Ishikawa (cell line): ENCODE measurements around the gene SCEL.

Experiments used
- CEBPB ChIP-seq: IDR thresholded peaks from 2 replicates; pipeline ENCODE4 v1.6.1; 2012
- CREB1 ChIP-seq: IDR thresholded peaks from 2 replicates; pipeline ENCODE4 v1.6.1; 2012; ENCODE audit warnings: low read depth
- EGR1 ChIP-seq: IDR thresholded peaks from 2 replicates; pipeline ENCODE4 v1.6.1; 2012
- EP300 ChIP-seq: IDR thresholded peaks from 2 replicates; pipeline ENCODE4 v1.6.1; 2012; ENCODE audit warnings: borderline replicate concordance
- FOXM1 ChIP-seq: IDR thresholded peaks from 2 replicates; pipeline ENCODE4 v1.6.1; 2012; ENCODE audit warnings: low read depth, borderline replicate concordance
- MAX ChIP-seq: IDR thresholded peaks from 2 replicates; pipeline ENCODE4 v1.6.1; 2012
- NFIC ChIP-seq: IDR thresholded peaks from 2 replicates; pipeline ENCODE4 v1.6.1; 2012
- RAD21 ChIP-seq: IDR thresholded peaks from 2 replicates; pipeline ENCODE4 v1.6.1; 2012; ENCODE audit warnings: low read depth
- TAF1 ChIP-seq: IDR thresholded peaks from 2 replicates; pipeline ENCODE4 v1.6.1; 2012; ENCODE audit warnings: low read depth, mild to moderate bottlenecking
- TEAD4 ChIP-seq: IDR thresholded peaks from 2 replicates; pipeline ENCODE4 v1.6.1; 2012
- YY1 ChIP-seq: IDR thresholded peaks from 2 replicates; pipeline ENCODE4 v1.6.1; 2012; ENCODE audit warnings: low read depth
- ZBTB7A ChIP-seq: IDR thresholded peaks from 2 replicates; pipeline ENCODE4 v1.6.1; 2012; ENCODE audit warnings: low read depth

GRCh38 chr13:77599351-77599750 lies 63.8 kb downstream of the SCEL start:
- TF ChIP-seq CREB1, result no peak
- TF ChIP-seq EP300, result no peak
- TF ChIP-seq YY1, result no peak
- TF ChIP-seq TAF1, result no peak
- no peak for TF ChIP-seq RAD21
- TF ChIP-seq MAX, result no peak
- no peak for TF ChIP-seq TEAD4
- TF ChIP-seq EGR1, result no peak
- TF ChIP-seq CEBPB, result no peak
- TF ChIP-seq ZBTB7A, result no peak
- TF ChIP-seq FOXM1, result no peak
- TF ChIP-seq NFIC, result no peak
